HCT116 (cell line): ENCODE data around the gene MTPN. TPM values are rescaled to one million over a fixed set of nuclear protein-coding genes. Genes with fewer than 3 reads are reported as not detected.

Experiments
- ATAC-seq: fragments of 200-7000 bp; cut with Tn5 transposase; 2 replicates; pipeline ENCODE4 v1.9.1; 2020; ENCODE audit warnings: mild to moderate bottlenecking, moderate library complexity
- BruUV-seq: library from RNA; stranded (reverse); fragments of 400-500 nt; replicated peaks from 2 replicates; lab custom pipeline; 2021; lab: Mats Ljungman, UMichigan
- CTCF ChIA-PET: fragments of 300-600 bp; sonication (Branson Sonifier 250); formaldehyde crosslinking; loops from one replicate; lab custom pipeline; 2021; ENCODE audit warnings: antibody characterized with exemption; lab: Charles Lee
- POLR2A ChIA-PET: fragments of 300-600, 350-600 bp; sonication (Branson Sonifier 250); formaldehyde crosslinking; loops from one replicate; lab custom pipeline; 2021; ENCODE audit warnings: antibody characterized with exemption; lab: Charles Lee
- RAD21 ChIA-PET, 2 experiments: fragments of 300-600 bp; sonication (Branson Sonifier 250); formaldehyde crosslinking; loops; one replicate each; lab custom pipeline; 2023; ENCODE audit warnings: low total read pairs in 2 of 2; ENCODE audit not compliant: uncharacterized antibody in 2 of 2, unreplicated experiment in 2 of 2, low non-redundant PET in 1 of 2; lab: Charles Lee
- DNase-seq: peaks from one replicate; pipeline ENCODE4 v3.0.0-alpha.2; 2010; ENCODE audit warnings: low read depth, low spot score
- H2AFZ ChIP-seq: fragments of 200-600 bp; shearing (Covaris generic), sonication (generic); 2 replicates; pipeline ENCODE4 v1.6.1; 2017; ENCODE audit warnings: low read depth, mixed run types, mixed read lengths, antibody characterized with exemption, low read length; ENCODE audit not compliant: poor library complexity, severe bottlenecking
- H3K27ac ChIP-seq: 2 replicates; pipeline ENCODE4 v1.5.1; 2012; ENCODE audit warnings: low read depth, low read length
- H3K27me3 ChIP-seq: fragments of 200-600 bp; sonication (generic); 2 replicates; pipeline ENCODE4 v1.6.1; 2016; ENCODE audit warnings: mixed run types, low read length, mixed read lengths; ENCODE audit not compliant: insufficient read depth
- H3K36me3 ChIP-seq, 2 experiments: fragments of 200-500 bp in 1 of 2; fragments of 200-600 bp in 1 of 2; sonication (Bioruptor generic) in 1 of 2; sonication (generic) in 1 of 2; 2 replicates each; pipeline versions ENCODE4 v1.5.1 to v1.6.1; 2014 to 2016; ENCODE audit warnings: low read length in 2 of 2, inconsistent platforms in 1 of 2, mixed read lengths in 1 of 2, mixed run types in 1 of 2; ENCODE audit not compliant: insufficient read depth in 2 of 2, control insufficient read depth in 1 of 2
- H3K4me1 ChIP-seq, 2 experiments: fragments of 200-600 bp in 1 of 2; sonication (generic) in 1 of 2; 2 replicates each; pipeline versions ENCODE4 v1.5.1 to v1.6.1; 2012 to 2017; ENCODE audit warnings: low read length in 2 of 2, inconsistent platforms in 1 of 2, mild to moderate bottlenecking in 1 of 2, mixed read lengths in 1 of 2, mixed run types in 1 of 2, moderate library complexity in 1 of 2; ENCODE audit not compliant: insufficient read depth in 2 of 2, control insufficient read depth in 1 of 2
- H3K4me2 ChIP-seq: fragments of 200-600 bp; sonication (generic); 2 replicates; pipeline ENCODE4 v1.6.1; 2017; ENCODE audit warnings: mixed run types, low read length, mixed read lengths
- H3K4me3 ChIP-seq, 2 experiments: fragments of 200-600 bp in 1 of 2; sonication (generic) in 1 of 2; replicated peaks in 1 of 2; 2 replicates each; pipeline ENCODE4 v1.5.1; 2011 to 2016; ENCODE audit warnings: low read length in 2 of 2, control low read depth in 1 of 2, low read depth in 1 of 2, mild to moderate bottlenecking in 1 of 2, mixed read lengths in 1 of 2, mixed run types in 1 of 2
- H3K79me2 ChIP-seq: fragments of 200-600 bp; sonication (generic); 2 replicates; pipeline ENCODE4 v1.6.1; 2017; ENCODE audit warnings: mild to moderate bottlenecking, mixed run types, low read length, moderate library complexity, mixed read lengths; ENCODE audit not compliant: insufficient read depth
- H3K9ac ChIP-seq: fragments of 200-600 bp; sonication (generic); 2 replicates; pipeline ENCODE4 v1.6.1; 2016; ENCODE audit warnings: low read length, mixed read lengths
- H3K9me2 ChIP-seq: fragments of 200-600 bp; sonication (generic), shearing (Covaris generic); 2 replicates; pipeline ENCODE4 v1.6.1; 2017; ENCODE audit warnings: mixed run types, mild to moderate bottlenecking, moderate library complexity; ENCODE audit not compliant: insufficient read depth
- H3K9me3 ChIP-seq, 2 experiments: fragments of 200-500 bp in 1 of 2; fragments of 200-600 bp in 1 of 2; sonication (Bioruptor generic) in 1 of 2; sonication (generic) in 1 of 2; 2 replicates each; pipeline ENCODE4 v1.6.1; 2014 to 2017; ENCODE audit warnings: low read length in 2 of 2, mixed read lengths in 2 of 2, inconsistent platforms in 1 of 2, low read depth in 1 of 2, mild to moderate bottlenecking in 1 of 2, mixed run types in 1 of 2, moderate library complexity in 1 of 2; ENCODE audit not compliant: control insufficient read depth in 1 of 2, insufficient read depth in 1 of 2
- H4K20me1 ChIP-seq: fragments of 200-600 bp; sonication (generic), shearing (Covaris generic); 2 replicates; pipeline ENCODE4 v1.6.1; 2017; ENCODE audit warnings: mixed run types, mild to moderate bottlenecking, moderate library complexity; ENCODE audit not compliant: insufficient read depth
- ATF3 ChIP-seq: IDR thresholded peaks from 2 replicates; pipeline ENCODE4 v1.6.1; 2012
- CBX3 ChIP-seq: IDR thresholded peaks from 2 replicates; pipeline ENCODE4 v1.6.1; 2012; ENCODE audit warnings: low read depth
- CTCF ChIP-seq, 3 experiments: fragments of 200-600 bp in 1 of 3; sonication (generic) in 1 of 3; IDR thresholded peaks in 2 of 3; conservative IDR thresholded peaks in 1 of 3; 2 replicates each; pipeline ENCODE4 v1.5.1; 2012 to 2017; ENCODE audit warnings: low read depth in 2 of 3, low read length in 2 of 3, antibody characterized with exemption in 1 of 3, borderline replicate concordance in 1 of 3, control low read depth in 1 of 3, mild to moderate bottlenecking in 1 of 3, mixed read lengths in 1 of 3, mixed run types in 1 of 3, moderate library complexity in 1 of 3; ENCODE audit not compliant: insufficient read depth in 1 of 3
- EGR1 ChIP-seq: IDR thresholded peaks from 2 replicates; pipeline ENCODE4 v1.6.1; 2012; ENCODE audit warnings: low read depth
- ELF1 ChIP-seq: IDR thresholded peaks from 2 replicates; pipeline ENCODE4 v1.6.1; 2012; ENCODE audit warnings: low read depth, borderline replicate concordance
- EZH2 ChIP-seq: fragments of 200-600 bp; sonication (generic); IDR thresholded peaks from 2 replicates; pipeline ENCODE4 v1.6.1; 2017; ENCODE audit warnings: antibody characterized with exemption, mixed run types
- EZH2phosphoT487 ChIP-seq: fragments of 200-600 bp; IDR thresholded peaks from 2 replicates; pipeline ENCODE4 v1.6.1; 2018; ENCODE audit warnings: antibody characterized with exemption, borderline replicate concordance
- JUND ChIP-seq: IDR thresholded peaks from 2 replicates; pipeline ENCODE4 v1.6.1; 2012
- POLR2A ChIP-seq: IDR thresholded peaks from 2 replicates; pipeline ENCODE4 v1.7.0; 2011; ENCODE audit warnings: borderline replicate concordance; ENCODE audit not compliant: insufficient read depth, insufficient read length; ENCODE audit errors: extremely low read depth
- RAD21 ChIP-seq: IDR thresholded peaks from 2 replicates; pipeline ENCODE4 v1.6.1; 2012; ENCODE audit warnings: low read depth, mild to moderate bottlenecking
- SIN3A ChIP-seq: IDR thresholded peaks from 2 replicates; pipeline ENCODE4 v1.6.1; 2012; ENCODE audit warnings: low read depth
- SP1 ChIP-seq: IDR thresholded peaks from 2 replicates; pipeline ENCODE4 v1.6.1; 2012; ENCODE audit warnings: low read depth
- SRF ChIP-seq: IDR thresholded peaks from 2 replicates; pipeline ENCODE4 v1.6.1; 2012; ENCODE audit warnings: low read depth
- ZBTB33 ChIP-seq: IDR thresholded peaks from 2 replicates; pipeline ENCODE4 v1.6.1; 2011; ENCODE audit warnings: mild to moderate bottlenecking, low read length, moderate library complexity; ENCODE audit not compliant: insufficient replicate concordance; ENCODE audit errors: extremely low read depth
- ZNF274 ChIP-seq: fragments of 200-500 bp; sonication (Bioruptor generic); IDR thresholded peaks from 2 replicates; pipeline ENCODE4 v1.6.1; 2014; ENCODE audit warnings: mild to moderate bottlenecking, low read depth, low read length, inconsistent platforms
- intact Hi-C: fragments of 100-400 bp; cut with micrococcal nuclease; formaldehyde crosslinking; loops from 2 replicates; pipeline ENCODE4 v1.10.0; 2022
- total RNA-seq: library from RNA; stranded (reverse); gene quantifications from one replicate; pipeline ENCODE4 v1.2.1, GENCODE V29; 2021; ENCODE audit not compliant: unreplicated experiment

MTPN gene
- total RNA-seq, 1 experiment from 2014 or later: 152 TPM

- no peak for TF ChIP-seq CTCF (IDR thresholded peaks at IDR 0.05 in 2 of 3, conservative IDR thresholded peaks at IDR 0.05 in 1 of 3; ENCODE audit: borderline replicate concordance in 1 of 3, insufficient read depth in 1 of 3, low read depth in 2 of 3, low read length in 2 of 3)
- no peak for TF ChIP-seq JUND
- TF ChIP-seq EZH2phosphoT487: no peak
- no peak for TF ChIP-seq ZNF274
- TF ChIP-seq SP1: no peak
- no peak for TF ChIP-seq EGR1
- no peak for TF ChIP-seq EZH2
- no peak for TF ChIP-seq ZBTB33
- no peak for TF ChIP-seq ATF3
- no peak for TF ChIP-seq RAD21
- TF ChIP-seq SIN3A: no peak
- no peak for TF ChIP-seq CBX3
- no peak for TF ChIP-seq SRF
- TF ChIP-seq, all 23 proteins: peak for 0
Observed at GRCh38 chr7:136014659-136015058, 37.5 kb upstream of the MTPN start (continued).

GRCh38 chr7:136012238-136012637 lies 35.1 kb upstream of the MTPN start:
- TF ChIP-seq ELF1: no peak
- TF ChIP-seq RAD21: no peak
- no peak for TF ChIP-seq POLR2A
- no peak for TF ChIP-seq EZH2
- no peak for TF ChIP-seq JUND
- Histone ChIP-seq H3K9me3 (no peaks in the 10 kb centered on the region), H3K9me2 (no peaks in the 10 kb centered on the region), H4K20me1 (no peaks in the 10 kb centered on the region; the same call in 1 of the 2 replicates), H3K79me2 (no peaks in the 10 kb centered on the region), H3K4me2 (no peak overlapping the region), H3K4me3 (no peak overlapping the region), H3K36me3 (no peaks in the 10 kb centered on the region), H3K4me1 (no peaks in the 10 kb centered on the region), H3K9ac (no peak overlapping the region), H2AFZ (no peak overlapping the region), H3K27ac (no peak overlapping the region), H3K27me3 (peaks cover 42% of the 10 kb centered on the region)
- intact Hi-C loops: no loop called here
- DNase-seq (no peak), ATAC-seq (no peak)
- ChIA-PET CTCF (no interaction called here), RAD21 (no interaction called here), POLR2A (no interaction called here)
- no TSS peak for BruUV-seq
